ENCODE results near the gene RIMBP2. TPM values are rescaled to one million over a fixed set of nuclear protein-coding genes. Genes with fewer than 3 reads are reported as not detected.

The RIMBP2 gene
- total RNA-seq, 1 donor from 2014 or later, result not detected

- no peak for DNase-seq (ENCODE audit: low spot score)
- intact Hi-C loops (cut with DNase I), result no loop called here
Measured at GRCh38 chr12:130462558-130463274, 253.4 kb downstream of the RIMBP2 start.

DNA sequence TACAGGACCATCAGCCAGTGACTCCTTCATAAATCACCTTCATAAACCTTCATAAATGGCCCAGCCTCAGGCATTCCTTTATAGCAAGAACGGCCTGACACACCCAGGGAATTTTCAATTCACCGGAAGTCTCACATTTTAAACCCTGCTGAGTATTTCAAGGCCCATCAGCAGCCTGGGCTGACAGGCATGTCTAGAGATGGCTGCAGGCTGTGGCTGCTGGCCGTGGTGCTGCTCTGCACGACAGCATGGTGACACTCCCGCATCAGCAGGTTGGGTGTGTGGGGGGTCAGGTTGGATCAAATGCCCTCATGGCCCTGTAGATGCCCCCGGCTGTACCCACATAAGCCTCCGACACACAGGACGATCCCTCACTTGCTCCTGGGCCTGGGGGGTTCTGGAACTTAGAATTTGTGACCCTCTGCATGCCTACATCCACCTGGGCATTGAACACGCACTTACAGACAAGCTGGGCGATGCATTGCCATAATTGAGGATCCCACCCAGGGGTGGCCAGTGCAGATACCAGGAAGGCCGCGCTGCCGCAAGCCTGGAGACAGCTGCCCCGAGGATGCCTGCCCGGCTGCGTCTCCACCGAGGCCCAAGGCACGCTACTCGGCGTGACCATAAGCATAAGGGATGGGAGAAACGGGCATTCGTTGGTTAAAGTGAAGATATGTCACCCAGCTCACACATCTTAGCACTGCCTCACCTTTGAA is 254.1 kb downstream of the RIMBP2 start:
- no peak for DNase-seq (ENCODE audit: low spot score)

DNA sequence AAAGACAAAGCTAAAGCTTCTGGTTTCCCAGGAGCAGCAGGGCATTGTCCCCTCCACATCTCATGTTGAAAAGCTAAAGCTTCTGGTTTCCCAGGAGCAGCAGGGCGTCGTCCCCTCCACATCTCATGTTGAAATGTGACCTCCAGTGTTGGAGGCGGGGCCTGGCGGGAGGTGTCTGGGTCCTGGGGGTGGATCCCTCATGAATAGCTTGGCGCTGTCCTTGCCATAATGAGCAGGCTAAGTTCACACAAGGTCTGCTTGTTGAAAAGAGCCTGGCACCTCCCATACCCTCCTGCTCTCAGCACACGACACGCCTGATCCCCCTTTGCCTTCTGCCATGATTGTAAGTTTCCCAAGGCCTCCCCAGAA is 254.7 kb downstream of the RIMBP2 start:
- no peak for DNase-seq (ENCODE audit: low spot score)
- intact Hi-C loops (cut with DNase I), result no loop called here

More for the DNA sequence above, 254.1 kb downstream of the RIMBP2 start:
- intact Hi-C loops (cut with DNase I), result no loop called here

- DNase-seq (ENCODE audit: low spot score), result no peak
Measured at GRCh38 chr12:130460611-130461446, 255.3 kb downstream of the RIMBP2 start.

DNA sequence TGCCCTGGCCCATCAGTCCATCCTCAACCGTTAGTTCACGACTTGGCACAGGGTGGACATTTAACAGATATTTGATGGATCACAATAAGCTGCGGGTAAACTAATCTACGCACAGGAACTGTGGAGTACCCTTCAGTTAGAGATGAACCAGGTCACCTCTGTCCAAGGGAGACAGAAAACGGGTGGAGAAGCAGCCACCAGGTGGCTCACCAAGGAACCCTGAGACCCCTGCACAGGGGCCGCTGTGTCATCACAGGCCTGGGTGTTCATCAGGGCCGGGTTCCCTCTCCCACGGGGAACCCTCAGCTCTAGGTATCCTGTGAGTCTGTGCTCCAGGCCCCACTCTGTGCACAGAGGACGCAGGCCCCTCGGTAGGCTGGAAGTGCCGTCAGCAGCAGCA is 256.2 kb downstream of the RIMBP2 start:
- no peak for DNase-seq (ENCODE audit: low spot score)
- intact Hi-C loops (cut with DNase I), result no loop called here

More at GRCh38 chr12:130460611-130461446, 255.3 kb downstream of the RIMBP2 start:
- intact Hi-C loops (cut with DNase I), result no loop called here

DNA sequence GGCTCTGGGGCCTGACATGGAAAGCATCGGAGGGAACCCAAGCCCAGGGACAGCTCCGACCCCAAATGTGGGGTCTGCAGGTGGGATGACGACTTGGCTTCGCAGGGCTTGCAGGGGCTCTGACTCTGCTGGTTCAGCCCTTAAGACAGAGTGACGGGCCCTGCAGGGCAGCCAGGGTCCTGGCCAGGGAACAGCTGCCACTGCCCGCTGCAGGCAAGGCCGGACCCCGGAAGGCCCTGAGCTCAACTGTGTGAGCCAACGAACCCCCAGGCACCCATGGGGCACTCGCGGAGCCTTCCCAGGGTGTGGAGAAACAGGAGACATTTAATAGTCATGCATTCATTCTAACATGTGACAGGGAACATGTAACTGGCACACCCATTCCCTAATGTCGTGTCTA is 257.8 kb downstream of the RIMBP2 start:
- DNase-seq (ENCODE audit: low spot score), result no peak
- intact Hi-C loops (cut with DNase I), result no loop called here

DNA sequence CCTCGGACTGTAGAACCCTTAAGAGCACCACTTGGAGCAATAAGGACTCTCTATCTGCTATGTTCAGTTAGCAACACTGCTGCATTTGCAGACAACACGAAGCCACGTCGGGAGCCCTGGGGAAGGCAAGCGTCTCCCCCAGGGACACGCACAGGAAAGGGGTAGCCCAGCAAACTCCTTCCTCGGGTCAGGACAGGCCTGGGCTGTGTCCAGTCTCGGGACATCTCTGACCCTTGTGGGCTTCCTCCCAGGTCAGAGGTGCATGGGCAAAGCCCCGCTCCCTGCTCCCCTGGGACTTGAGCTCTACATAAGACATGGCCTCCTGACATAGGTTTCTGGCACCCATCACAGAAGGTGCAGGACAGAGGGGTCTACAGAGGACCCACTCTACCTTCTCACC is 258.9 kb downstream of the RIMBP2 start:
- intact Hi-C loops (cut with DNase I), result no loop called here
- DNase-seq (ENCODE audit: low spot score), result no peak

GRCh38 chr12:130456375-130457199 is 259.5 kb downstream of the RIMBP2 start:
- DNase-seq (ENCODE audit: low spot score), result no peak
- intact Hi-C loops (cut with DNase I), result no loop called here

DNA sequence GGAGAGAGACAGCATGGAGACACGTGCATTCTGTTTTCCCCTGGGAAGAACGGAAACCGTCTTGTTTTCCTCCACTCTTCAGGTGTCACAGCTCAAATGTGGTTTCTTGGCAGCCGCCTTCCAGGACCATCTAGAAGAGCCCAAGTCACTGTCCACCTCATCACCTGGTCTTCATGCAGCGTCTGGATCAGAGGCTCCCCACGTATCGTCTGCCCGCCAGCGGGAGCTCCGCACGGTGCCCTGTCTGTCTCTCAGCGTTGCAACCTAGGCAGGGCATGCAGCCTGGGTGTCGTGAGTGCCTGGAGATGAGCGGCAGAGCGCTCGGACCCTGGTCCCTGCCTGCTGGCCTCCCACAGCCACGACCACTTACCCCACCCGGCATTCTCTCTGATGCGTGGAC is 260.9 kb downstream of the RIMBP2 start:
- no peak for DNase-seq (ENCODE audit: low spot score)
- intact Hi-C loops (cut with DNase I), result no loop called here

DNA sequence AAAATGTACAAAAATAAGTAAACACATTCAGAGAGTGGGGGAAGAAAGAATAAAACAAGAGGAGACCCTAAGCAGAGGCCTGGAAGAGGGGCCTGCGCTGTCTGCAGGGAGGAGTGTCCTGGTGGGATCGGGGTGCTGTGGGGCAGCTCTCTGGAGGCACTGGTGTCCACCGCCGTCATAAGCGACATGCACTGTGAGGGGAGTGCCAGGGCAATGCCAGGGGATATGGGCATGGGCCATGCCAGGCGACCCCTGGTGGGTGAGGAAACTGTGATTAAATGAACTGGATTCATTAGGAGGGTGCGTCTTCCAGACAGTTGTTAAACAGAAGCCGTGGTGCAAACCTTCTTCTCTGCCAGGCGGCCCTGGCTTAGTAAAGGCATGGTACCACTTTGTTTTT is 261.8 kb downstream of the RIMBP2 start:
- DNase-seq (ENCODE audit: low spot score), result no peak
- intact Hi-C loops (cut with DNase I), result no loop called here

DNA sequence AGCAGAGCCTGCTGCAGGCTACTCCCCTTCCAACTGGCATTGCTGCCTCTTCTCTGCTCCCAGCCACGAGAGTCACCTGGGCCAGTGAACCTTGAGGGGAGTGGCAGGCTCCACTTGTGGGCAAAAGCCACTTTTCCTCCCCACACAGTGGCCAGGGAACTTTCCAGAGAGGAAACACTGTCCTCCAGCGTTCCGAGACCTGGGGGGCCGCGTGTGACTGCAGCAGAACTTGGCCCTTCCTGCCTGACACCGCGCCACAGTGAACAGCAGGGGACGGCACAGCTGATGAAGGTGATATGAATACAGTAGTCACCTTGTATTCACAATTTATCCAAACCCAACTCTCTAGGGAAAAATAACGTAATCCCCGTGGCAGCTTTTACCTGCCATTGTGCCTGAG is 263.6 kb downstream of the RIMBP2 start:
- DNase-seq (ENCODE audit: low spot score), result no peak
- intact Hi-C loops (cut with DNase I), result no loop called here

DNA sequence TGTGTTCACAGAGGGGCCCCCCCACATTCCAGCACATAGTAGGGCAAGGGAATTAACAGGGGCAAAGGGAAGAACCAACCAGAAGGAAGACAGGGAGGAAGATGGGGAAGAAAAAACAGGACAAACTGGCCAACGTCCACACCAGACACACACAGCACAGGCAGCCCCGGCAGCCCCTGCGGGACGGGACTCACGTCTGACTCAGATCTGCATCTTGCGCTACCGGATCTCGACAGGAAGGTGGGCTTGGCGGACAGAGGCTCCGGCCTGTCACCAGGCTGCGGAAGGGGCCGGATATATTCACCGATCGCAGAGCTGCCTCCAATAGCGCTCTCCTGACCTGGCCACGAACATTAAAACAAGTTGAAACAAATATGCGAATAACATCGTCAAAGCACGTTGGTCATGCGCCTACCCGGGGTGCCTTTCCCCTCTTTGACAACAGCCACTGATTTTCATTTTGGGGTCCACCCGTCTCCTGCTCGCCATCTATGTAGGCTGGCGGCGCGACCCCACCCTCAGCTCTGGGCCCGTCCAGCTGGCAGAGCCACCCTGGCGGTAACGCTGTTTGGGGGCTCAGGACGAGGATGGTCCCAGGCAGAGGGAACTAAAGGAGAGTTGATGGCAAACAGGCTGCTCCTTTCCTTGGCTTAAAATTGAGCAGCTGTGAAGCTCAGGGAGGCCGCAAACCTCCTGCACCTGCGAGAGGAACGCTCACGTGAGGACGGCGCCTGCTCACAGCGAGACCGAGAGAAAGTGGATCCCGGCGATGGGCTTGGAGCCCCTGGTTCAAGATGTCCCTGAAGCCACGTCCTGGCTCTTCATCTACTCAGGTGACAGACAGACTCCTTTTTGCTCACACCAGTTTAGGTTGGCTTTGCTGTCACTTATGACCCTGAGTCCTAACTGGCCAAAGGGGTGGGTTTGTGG is 264.8 kb downstream of the RIMBP2 start:
- intact Hi-C loops (cut with DNase I), result no loop called here
- no peak for DNase-seq (ENCODE audit: low spot score)

DNA sequence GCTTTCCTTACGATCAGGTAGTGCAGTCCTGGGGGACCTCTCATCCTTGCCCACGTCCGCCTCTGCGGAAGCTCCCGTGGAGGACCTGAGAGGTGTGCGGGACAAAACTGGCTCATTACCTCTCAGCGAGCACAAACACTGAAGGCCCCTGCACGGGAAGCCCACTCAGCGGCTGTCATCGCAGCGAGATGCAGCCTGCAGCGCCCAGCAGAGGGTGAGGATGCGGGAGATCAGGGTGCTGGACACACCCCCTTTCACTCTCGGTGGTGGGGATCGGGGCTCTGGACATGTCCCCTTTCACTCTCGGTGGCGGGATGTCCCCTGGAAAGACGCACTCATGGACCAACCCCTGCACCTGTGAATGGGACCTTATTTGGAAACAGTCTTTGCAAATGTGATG is 266.8 kb downstream of the RIMBP2 start:
- intact Hi-C loops (cut with DNase I), result no loop called here
- DNase-seq (ENCODE audit: low spot score), result no peak

DNA sequence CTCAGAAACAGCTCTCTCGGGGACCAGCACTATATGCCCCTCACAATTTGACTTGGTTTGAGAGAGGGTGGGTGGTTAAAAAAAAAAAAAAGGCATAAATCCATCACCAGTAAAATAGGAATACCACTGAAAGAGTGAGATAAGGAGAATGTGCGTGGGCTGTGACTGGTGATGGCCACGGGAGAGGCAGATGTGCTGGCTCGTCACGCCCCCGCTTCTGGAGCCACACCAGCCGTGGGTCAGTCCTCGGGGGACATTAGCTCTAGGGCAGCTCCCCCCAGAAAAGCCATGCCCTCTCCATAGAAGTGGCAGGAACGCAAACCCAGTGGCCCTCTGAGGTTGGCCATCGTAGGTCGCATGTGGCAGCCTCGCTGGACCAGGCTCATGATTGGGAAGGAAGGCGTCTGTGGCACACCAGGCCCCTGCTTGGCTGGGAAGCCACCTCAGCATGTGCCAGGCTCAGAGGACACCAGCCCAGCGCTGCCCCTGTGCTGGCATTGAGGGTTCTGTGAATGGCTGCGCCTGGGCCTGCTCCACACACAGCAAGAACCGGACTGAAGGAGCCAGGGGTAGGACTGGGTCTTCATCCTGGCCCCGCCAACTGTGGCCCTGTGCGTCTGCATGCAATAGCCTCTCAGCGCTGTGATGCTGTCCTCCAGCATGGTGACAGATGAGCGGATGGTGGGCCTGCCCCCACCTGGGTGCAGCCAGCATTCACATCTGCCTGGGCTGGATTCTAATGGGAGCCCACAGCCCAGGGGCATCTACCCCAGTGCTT is 267.9 kb downstream of the RIMBP2 start:
- no peak for DNase-seq (ENCODE audit: low spot score)
- intact Hi-C loops (cut with DNase I), result no loop called here

DNA sequence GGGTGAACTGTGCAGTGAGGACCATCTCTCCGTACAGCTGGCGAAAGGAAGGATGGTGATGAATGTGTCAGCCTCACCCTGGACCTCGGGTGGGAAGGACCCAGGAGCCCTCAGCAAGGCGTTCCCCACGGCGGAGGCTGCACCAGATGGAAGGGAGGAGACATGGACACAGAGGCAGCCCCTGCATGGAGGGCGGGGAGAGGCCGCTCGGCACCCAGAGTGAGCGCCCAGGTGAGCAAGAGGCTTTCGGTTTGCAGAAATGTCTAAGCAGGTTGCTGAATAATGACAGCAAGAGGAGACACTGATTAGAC is 268.5 kb downstream of the RIMBP2 start:
- intact Hi-C loops (cut with DNase I), result no loop called here
- no peak for DNase-seq (ENCODE audit: low spot score)

- intact Hi-C loops (cut with DNase I), result no loop called here
- no peak for DNase-seq (ENCODE audit: low spot score)
Measured at GRCh38 chr12:130446846-130447654, 269.0 kb downstream of the RIMBP2 start.

DNA sequence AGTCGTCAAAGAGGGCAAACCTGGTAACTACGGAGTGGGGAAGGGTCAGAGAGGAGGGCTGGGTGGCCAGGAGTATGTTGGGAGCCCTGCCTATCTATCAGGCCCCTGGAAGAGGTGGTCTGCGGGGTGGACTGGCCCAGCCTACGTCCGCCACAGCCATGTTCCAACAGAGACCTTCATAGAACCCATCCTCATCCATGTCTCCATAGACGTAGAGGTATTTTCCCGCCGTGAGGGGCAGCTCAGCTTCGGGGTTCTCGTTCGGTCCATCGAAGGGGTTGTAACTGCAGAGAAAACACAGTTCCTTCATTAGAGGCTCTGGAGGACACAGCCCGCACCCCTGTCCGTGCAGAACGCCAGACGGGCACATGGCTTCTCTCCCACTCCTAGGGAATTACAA is 271.1 kb downstream of the RIMBP2 start:
- no peak for DNase-seq (ENCODE audit: low spot score)
- intact Hi-C loops (cut with DNase I), result no loop called here

Data from cardiac septum (tissue), 1 donor.